ENCODE measurements around the gene DLG2. TPM values are rescaled to one million over a fixed set of nuclear protein-coding genes. Genes with fewer than 3 reads are reported as not detected.

Gene DLG2
- total and polyA plus RNA-seq, 12 donors: 1.0 to 14.8 (median 7.4) TPM

- ATAC-seq (no peak), DNase-seq (no peak)
- Histone ChIP-seq H3K36me3 (no peaks in the 10 kb centered on the region), H3K4me1 (no peaks in the 10 kb centered on the region), H3K9me3 (no peaks in the 10 kb centered on the region), H3K4me3 (no peak overlapping the region), H3K27ac (no peak overlapping the region), H3K27me3 (no peaks in the 10 kb centered on the region)
- intact Hi-C loops (cut with DNase I): loop anchor here in 1 of 10 donors (2.0 kb wide), 1 partner anchor 228 kb away; no protein-coding TSS in a partner anchor
- TF ChIP-seq CTCF (IDR thresholded peaks at IDR 0.05): no peak
- 64 to 68% methylated on average over 3 of the region's 3 CpGs for WGBS, 2 donors
Measured at GRCh38 chr11:84799112-84799511, 828.0 kb downstream of the DLG2 start.

- intact Hi-C loops (cut with DNase I): no loop called here
- no peak for TF ChIP-seq CTCF (IDR thresholded peaks at IDR 0.05)
Measured at GRCh38 chr11:84795698-84796097, 831.4 kb downstream of the DLG2 start.

GRCh38 chr11:84794663-84795443 is 832.3 kb downstream of the DLG2 start:
- Histone ChIP-seq H3K27ac (no peak overlapping the region), H3K36me3 (no peaks in the 10 kb centered on the region), H3K4me3 (no peak overlapping the region), H3K9me3 (peaks cover 0 to 9% (median 0%) of the 10 kb centered on the region in 11 donors), H3K27me3 (no peaks in the 10 kb centered on the region), H3K4me1 (no peaks in the 10 kb centered on the region)
- intact Hi-C loops (cut with DNase I): no loop called here
- DNase-seq (no peak), ATAC-seq (peak in 1 of 8 donors; percentile 53)
- WGBS, 2 donors: 81 to 85% methylated on average over 10 of the region's 10 CpGs
- TF ChIP-seq CTCF (IDR thresholded peaks at IDR 0.05): no peak

More at GRCh38 chr11:84795698-84796097, 831.4 kb downstream of the DLG2 start:
- WGBS, 2 donors: 94 to 99% methylated on average over 8 of the region's 8 CpGs
- no peak overlapping the region for H3K4me3 ChIP-seq
- no peaks in the 10 kb centered on the region for H3K27me3 ChIP-seq
- H3K4me1 ChIP-seq: no peaks in the 10 kb centered on the region
- H3K27ac ChIP-seq: no peak overlapping the region
- H3K9me3 ChIP-seq: peaks cover 0 to 9% (median 0%) of the 10 kb centered on the region in 11 donors
- H3K36me3 ChIP-seq: no peaks in the 10 kb centered on the region
- ATAC-seq (no peak), DNase-seq (no peak)

GRCh38 chr11:84793318-84793717 is 833.8 kb downstream of the DLG2 start:
- intact Hi-C loops (cut with DNase I): no loop called here
- DNase-seq: no peak
- TF ChIP-seq CTCF (IDR thresholded peaks at IDR 0.05): no peak
- no peaks in the 10 kb centered on the region for H3K36me3 ChIP-seq
- H3K9me3 ChIP-seq: peaks cover 0 to 9% (median 0%) of the 10 kb centered on the region in 11 donors
- no peak overlapping the region for H3K4me3 ChIP-seq
- no peak overlapping the region for H3K27ac ChIP-seq
- 43 to 62% methylated on average over 2 of the region's 2 CpGs for WGBS, 2 donors
- ATAC-seq: peak in 3 of 8 donors; percentile 47 to 74 (median 62)
- no peaks in the 10 kb centered on the region for H3K4me1 ChIP-seq
- no peaks in the 10 kb centered on the region for H3K27me3 ChIP-seq

All from heart right ventricle (tissue), 16 donors.